Right renal pelvis (tissue), 4 donors: ENCODE results near the gene TPI1. TPM values are rescaled to one million over a fixed set of nuclear protein-coding genes. Genes with fewer than 3 reads are reported as not detected.

Experiments
- DNase-seq, 4 donors: peaks; one replicate each; pipeline ENCODE4 v3.0.0-alpha.2; 2013; ENCODE audit warnings: low read depth in 4 of 4, low spot score in 3 of 4, missing footprints in 1 of 4
- polyA plus RNA-seq, 4 donors: library from polyadenylated mRNA; unstranded; fragments of 120-200 nt; gene quantifications; one replicate each; pipeline ENCODE4 v1.2.1, GENCODE V29; 2013; ENCODE audit not compliant: insufficient read length in 4 of 4

The TPI1 gene
- polyA plus RNA-seq, 4 donors, result 570 to 637 (median 589) TPM

GRCh38 chr12:6843118-6843902, 24.0 kb upstream of the TPI1 start:
- no peak for DNase-seq

- DNase-seq, result no peak
These were observed 21.9 kb upstream of the TPI1 start for GRCh38 chr12:6845395-6845794.

GRCh38 chr12:6846316-6846869, 20.9 kb upstream of the TPI1 start:
- no peak for DNase-seq

DNA sequence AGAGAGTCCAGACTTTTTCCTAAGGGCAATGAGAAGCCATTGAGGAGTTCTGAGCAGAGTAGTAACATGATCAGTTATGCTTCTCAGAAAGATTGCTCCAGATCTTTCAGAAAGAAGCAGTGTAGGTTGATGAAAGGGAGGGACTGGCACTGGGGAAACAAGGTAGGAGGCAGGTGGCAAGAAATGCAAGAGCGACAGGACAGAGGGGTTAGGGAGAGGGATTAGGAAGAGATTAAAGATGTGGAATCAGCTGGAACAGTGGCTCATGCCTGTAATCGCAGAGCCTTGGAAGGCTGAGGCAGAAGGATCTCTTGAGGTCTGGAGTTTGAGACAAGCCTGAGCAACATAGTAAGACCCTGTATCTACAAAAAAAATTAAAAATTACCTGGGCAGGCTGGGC, 19.7 kb upstream of the TPI1 start:
- DNase-seq, result no peak

DNA sequence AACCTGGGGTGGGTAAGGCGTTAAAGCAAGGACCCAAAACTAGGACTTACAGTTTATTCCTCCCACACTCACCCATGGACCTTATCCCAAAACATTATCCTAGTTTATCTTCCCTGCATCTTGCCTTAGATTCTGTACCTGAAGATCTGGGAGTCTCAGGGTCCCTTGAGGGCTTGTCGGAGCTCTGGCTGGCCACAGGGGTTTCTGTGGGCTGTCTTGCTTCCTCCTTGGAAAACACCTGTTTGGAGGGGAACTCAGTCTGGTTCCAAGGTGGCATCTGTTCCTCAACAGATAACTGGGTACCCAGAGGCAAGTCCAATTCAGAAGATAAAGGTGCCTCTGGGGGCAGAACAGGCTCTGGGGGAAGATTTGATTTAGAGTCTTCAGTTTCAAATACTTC, 17.9 kb upstream of the TPI1 start:
- DNase-seq, result no peak

- no peak for DNase-seq
These were observed 17.3 kb upstream of the TPI1 start for GRCh38 chr12:6849976-6850560.

GRCh38 chr12:6850796-6851152, 16.6 kb upstream of the TPI1 start:
- no peak for DNase-seq

DNA sequence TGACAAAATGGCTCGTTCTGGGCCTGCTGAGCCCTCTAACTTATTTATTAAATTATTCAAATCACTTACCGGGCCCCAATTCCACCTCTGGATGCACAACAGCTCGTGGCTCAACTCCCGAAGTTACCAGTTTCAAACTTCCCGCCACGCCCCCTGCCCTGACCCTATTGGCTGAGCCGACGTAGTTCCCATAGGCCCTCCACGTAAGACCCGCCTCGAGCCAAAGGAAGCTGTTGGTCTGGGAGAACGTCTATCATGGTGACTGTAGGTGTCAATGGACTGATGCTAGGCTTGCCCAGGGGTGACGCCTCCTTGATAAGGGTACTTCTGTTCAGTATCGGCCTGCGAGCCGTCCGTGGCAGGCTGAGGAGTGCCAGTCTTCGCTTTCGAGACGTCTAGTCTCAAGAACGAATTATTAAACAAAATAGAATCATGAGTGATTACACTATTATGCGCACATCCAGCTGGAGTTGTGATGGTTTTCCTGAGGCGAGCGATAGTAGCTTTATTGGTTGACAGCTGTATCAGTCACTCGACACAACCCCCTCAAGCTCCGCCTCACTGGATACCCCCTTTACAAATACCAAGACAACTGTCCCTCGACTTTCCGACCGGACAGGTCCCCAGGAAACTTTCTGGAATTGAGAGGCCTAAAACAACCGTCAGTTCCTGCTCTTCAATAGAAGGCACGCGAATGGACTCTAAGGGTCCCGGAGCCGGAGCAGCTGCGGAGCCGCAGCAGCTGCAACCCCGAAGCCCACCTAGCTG, 16.0 kb upstream of the TPI1 start, which contains the start of gene CDCA3:
Gene CDCA3, minus strand, starts transcription at position 134 of the 768 bp plus-strand sequence. CDS start 334 bp downstream, outside the sequence.
- DNase-seq, result peak in 3 of 4 donors; percentile 91 to 94 (median 92)

- peak; percentile 98 to 99 (median 98) for DNase-seq
These were observed 15.2 kb upstream of the TPI1 start, which contains the start of gene USP5 for GRCh38 chr12:6851921-6852650. TSS of gene USP5 (plus strand) at chr12:6852150. CDS start at chr12:6852180, 30 bp downstream.

DNA sequence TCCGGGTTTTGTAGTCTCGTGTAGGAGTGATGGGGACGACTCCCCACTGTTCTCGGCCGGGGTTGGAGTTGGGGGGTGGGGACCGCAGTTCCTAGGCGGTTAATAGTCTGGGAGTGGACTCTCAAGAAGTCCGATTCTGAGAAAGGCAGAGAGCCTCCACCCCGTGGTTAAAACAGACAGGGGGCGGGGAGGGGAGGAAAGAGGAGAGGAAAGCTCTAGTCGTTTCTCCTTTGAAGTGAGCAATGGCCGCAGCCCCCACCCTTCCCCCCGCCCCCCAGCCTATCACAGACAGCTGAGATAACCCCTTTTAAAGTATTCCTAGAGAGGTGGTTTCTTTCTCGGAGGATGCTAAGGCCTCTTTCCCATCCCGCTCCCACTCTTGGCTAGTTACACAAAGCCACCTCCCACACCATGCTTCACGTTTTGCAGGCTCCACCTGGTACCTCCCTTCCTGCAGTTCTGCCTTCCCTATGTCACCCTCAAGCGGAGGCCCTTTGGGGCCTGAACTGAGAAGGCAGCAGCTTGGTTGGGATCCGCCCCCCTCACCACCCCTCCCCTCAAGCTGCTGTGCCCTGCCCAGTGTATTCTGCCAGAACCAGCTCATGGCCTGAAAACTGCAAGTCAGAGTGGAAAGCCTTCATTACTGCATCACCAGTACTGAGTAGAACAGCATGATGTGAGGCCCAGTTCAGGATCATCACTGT, 14.5 kb upstream of the TPI1 start:
- no peak for DNase-seq

DNA sequence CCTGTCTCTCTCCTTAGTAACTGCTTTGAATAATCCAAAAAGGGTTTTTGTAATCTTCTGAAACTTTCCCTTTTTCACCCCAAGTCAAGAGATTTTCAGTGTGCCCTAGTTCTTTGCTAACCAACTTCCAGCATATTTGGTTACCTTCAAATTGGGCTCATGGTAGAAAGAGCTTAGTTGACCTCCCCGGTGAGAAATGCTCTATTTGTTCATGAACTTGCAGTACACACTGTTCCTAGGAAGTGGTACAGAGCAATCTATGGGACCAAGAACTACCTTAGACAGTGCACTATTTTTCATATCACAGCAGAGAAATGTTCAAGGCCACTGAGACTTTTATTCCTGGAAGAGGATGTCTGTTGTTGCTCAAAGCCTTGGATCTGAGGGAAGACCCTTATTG, 13.7 kb upstream of the TPI1 start:
- no peak for DNase-seq

- DNase-seq, result no peak
These were observed 13.3 kb upstream of the TPI1 start for GRCh38 chr12:6854036-6854435.

DNA sequence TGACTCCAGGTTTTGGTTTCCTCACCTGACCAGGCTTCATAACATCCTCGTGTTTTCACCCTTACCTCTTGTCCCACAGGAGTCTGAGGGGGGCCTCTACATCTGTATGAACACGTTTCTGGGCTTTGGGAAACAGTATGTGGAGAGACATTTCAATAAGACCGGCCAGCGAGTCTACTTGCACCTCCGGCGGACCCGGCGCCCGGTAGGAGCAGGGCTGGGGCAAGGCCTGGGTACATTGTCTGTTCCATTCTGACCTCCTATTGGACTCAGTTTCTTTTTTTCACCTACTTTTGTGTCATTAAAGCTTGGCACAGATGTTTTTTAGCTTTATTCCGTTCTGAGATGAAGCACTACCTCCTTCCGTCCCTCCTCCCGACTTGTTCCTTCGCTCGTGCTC, 12.0 kb upstream of the TPI1 start:
- no peak for DNase-seq

DNA sequence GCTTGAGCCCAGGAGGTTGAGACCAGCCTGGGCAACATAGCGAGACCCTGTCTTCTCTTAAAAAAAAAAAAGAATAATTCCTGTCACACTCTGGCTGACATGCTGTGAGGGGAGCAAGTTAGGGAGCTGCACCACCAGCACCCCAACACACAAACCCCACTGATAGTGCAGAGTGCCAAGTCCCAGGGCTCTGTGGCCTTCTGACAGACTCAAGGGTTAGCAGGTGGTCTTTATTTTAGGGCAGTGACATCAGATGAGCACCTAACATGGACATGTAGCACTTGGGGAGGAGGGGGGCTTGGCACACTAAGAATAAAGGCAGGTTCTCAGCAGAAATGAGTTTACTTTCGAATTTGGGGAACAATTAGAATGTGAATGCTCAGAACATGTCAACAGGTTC, 8.5 kb upstream of the TPI1 start:
- no peak for DNase-seq

DNA sequence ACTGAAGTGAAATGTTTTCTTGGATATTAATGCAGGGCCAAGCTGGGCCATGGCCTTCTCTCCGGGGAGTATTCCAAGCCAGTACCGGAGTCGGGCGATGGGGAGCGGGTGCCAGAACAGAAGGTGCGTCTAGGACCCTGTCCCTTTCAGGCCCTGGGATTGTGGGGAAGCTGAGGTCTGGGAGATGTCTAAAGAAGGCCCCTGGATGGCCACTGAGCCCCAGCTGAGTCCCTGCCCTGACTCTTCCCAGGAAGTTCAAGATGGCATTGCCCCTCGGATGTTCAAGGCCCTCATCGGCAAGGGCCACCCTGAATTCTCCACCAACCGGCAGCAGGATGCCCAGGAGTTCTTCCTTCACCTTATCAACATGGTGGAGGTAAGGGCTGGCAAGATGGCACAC, 7.2 kb upstream of the TPI1 start:
- no peak for DNase-seq

DNA sequence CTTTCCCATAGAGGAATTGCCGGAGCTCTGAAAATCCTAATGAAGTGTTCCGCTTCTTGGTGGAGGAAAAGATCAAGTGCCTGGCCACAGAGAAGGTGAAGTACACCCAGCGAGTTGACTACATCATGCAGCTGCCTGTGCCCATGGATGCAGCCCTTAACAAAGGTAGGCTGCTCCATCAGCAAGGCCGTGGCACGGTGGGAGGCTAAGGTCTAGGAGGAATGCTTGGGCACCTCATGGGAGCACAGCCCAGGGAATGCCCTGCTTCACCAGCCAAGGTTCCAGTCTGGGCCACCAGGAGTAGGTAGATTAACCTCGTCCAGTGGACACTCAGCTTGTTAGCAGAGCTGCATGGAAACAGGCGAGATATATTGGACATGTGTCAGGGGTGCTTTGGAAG, 6.4 kb upstream of the TPI1 start:
- no peak for DNase-seq

DNA sequence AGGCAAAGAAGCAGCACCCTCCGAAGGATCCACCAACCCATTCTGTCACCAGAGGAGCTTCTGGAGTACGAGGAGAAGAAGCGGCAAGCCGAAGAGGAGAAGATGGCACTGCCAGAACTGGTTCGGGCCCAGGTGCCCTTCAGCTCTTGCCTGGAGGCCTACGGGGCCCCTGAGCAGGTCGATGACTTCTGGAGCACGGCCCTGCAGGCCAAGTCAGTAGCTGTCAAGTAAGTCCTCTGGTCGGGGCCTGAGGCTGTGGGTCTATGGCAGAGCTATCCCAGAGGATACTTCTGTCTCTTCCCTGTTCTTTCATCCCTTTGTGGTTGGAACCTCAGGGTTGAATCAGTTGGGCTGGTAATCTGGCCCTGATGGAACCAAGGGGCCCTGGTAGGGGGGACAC, 5.9 kb upstream of the TPI1 start:
- no peak for DNase-seq

- DNase-seq, result no peak
These were observed 4.3 kb upstream of the TPI1 start for GRCh38 chr12:6863033-6863432.

DNA sequence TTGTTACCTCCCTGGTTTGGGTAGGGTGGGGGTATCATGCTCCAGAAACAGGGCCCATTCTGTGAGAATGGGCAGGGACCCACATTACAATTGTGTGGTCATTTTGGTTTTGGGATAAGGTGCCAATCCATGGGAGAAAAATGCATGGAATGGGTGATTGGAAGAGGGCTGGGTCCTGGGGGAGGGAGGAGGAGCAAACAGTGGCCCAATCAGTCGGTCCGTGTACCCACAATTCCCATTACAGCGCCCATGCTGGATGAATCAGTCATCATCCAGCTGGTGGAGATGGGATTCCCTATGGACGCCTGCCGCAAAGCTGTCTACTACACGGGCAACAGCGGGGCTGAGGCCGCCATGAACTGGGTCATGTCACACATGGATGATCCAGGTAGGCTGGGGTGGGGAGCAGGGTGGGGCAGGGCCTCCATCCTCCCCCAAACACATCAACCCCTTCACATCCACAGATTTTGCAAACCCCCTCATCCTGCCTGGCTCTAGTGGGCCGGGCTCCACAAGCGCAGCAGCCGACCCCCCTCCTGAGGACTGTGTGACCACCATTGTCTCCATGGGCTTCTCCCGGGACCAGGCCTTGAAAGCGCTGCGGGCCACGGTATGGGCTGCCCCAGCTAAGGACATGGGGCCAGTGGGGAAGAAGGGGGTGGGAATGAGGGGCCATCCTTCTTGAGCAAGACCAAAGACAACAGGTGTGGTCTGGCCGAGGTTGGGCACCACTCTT, 3.6 kb upstream of the TPI1 start:
- DNase-seq, result no peak
